GM12878 (cell line): Measurements from ENCODE around the gene MRPS23. TPM values are rescaled to one million over a fixed set of nuclear protein-coding genes. Genes with fewer than 3 reads are reported as not detected.

Source experiments
- ATAC-seq: fragments of 200-7000 bp; cut with Tn5 transposase; 3 replicates; pipeline ENCODE4 v1.9.1; 2020; ENCODE audit warnings: mild to moderate bottlenecking, moderate library complexity
- BruUV-seq: library from RNA; stranded (reverse); fragments of 400-500 nt; replicated peaks from 2 replicates; lab custom pipeline; 2021; lab: Mats Ljungman, UMichigan
- CTCF ChIA-PET: fragments of 300-600 bp; sonication (Branson Sonifier 250); formaldehyde crosslinking; extraction: SDS; loops from one replicate; lab custom pipeline; 2021; ENCODE audit warnings: inconsistent platforms; lab: Yijun Ruan, JAX
- POLR2A ChIA-PET: fragments of 350-600 bp; formaldehyde crosslinking; extraction: SDS; loops from one replicate; lab custom pipeline; 2021; ENCODE audit warnings: inconsistent platforms; lab: Charles Lee
- RAD21 ChIA-PET: fragments of 300-600 bp; sonication (Branson Sonifier 250); formaldehyde crosslinking; loops from one replicate; lab custom pipeline; 2023; ENCODE audit warnings: antibody characterized with exemption; ENCODE audit not compliant: unreplicated experiment; lab: Charles Lee
- SMC1A ChIA-PET: fragments of 300-600 bp; sonication (Branson Sonifier 250); formaldehyde crosslinking; loops from one replicate; lab custom pipeline; 2023; ENCODE audit not compliant: unreplicated experiment, uncharacterized antibody; lab: Charles Lee
- DNase-seq: peaks from one replicate; pipeline ENCODE4 v3.0.0-alpha.2; 2011; ENCODE audit warnings: low read depth, low spot score
- FAIRE-seq: peaks from 3 replicates; lab custom pipeline; 2011; peaks lifted over from hg19 to GRCh38; lab: Jason Lieb, UNC
- H2AFZ ChIP-seq: 2 replicates; pipeline ENCODE4 v1.6.0; 2011; ENCODE audit warnings: low read depth, low read length, control low read depth; ENCODE audit not compliant: control insufficient read depth
- H3K27ac ChIP-seq: 2 replicates; pipeline ENCODE4 v1.5.1; 2011; ENCODE audit warnings: control low read depth; ENCODE audit not compliant: control insufficient read depth, insufficient read depth
- H3K27me3 ChIP-seq, 2 experiments: replicated peaks in 1 of 2; 2 replicates each; pipeline versions ENCODE4 v1.6.0 to v1.6.1; 2011; ENCODE audit warnings: low read length in 1 of 2; ENCODE audit not compliant: control insufficient read depth in 2 of 2, insufficient read depth in 2 of 2
- H3K36me3 ChIP-seq, 2 experiments: 2 replicates each; pipeline ENCODE4 v1.5.1; 2011; ENCODE audit warnings: low read length in 1 of 2; ENCODE audit not compliant: control insufficient read depth in 2 of 2, insufficient read depth in 2 of 2
- H3K4me1 ChIP-seq: 2 replicates; pipeline ENCODE4 v1.6.1; 2011; ENCODE audit warnings: mild to moderate bottlenecking, low read length, moderate library complexity, mixed read lengths; ENCODE audit not compliant: control insufficient read depth, insufficient read depth
- H3K4me2 ChIP-seq: 2 replicates; pipeline ENCODE4 v1.6.0; 2011; ENCODE audit warnings: control low read depth; ENCODE audit not compliant: control insufficient read depth, insufficient read depth
- H3K4me3 ChIP-seq: fragments of 200-600 bp; sonication (generic); 2 replicates; pipeline ENCODE4 v1.5.1; 2016
- H3K79me2 ChIP-seq: 2 replicates; pipeline ENCODE4 v1.6.0; 2011; ENCODE audit warnings: low read length; ENCODE audit not compliant: control insufficient read depth, insufficient read depth
- H3K9ac ChIP-seq: 2 replicates; pipeline ENCODE4 v1.8.0; 2011; ENCODE audit warnings: low read length, control low read depth, mixed read lengths; ENCODE audit not compliant: control insufficient read depth, insufficient read depth
- H3K9me3 ChIP-seq: replicated peaks from 3 replicates; pipeline ENCODE4 v1.5.1; 2011; ENCODE audit warnings: mild to moderate bottlenecking, low read length; ENCODE audit not compliant: control insufficient read depth, insufficient read depth
- H4K20me1 ChIP-seq: 2 replicates; pipeline ENCODE4 v1.6.0; 2011; ENCODE audit not compliant: control insufficient read depth, insufficient read depth
- ASH2L ChIP-seq: fragments of 300-600, 200-600 bp; sonication (generic); IDR thresholded peaks from 2 replicates; pipeline ENCODE4 v1.6.1; 2017; ENCODE audit warnings: low read depth, mild to moderate bottlenecking, borderline replicate concordance
- CBX5 ChIP-seq: sonication (generic); IDR thresholded peaks from 2 replicates; pipeline ENCODE4 v1.6.1; 2016; ENCODE audit warnings: low read depth, moderate library complexity, mild to moderate bottlenecking, inconsistent platforms
- E2F8 ChIP-seq: fragments of 450-650 bp; IDR thresholded peaks from 2 replicates; pipeline ENCODE4 v1.6.1; 2018; ENCODE audit warnings: mild to moderate bottlenecking, low read depth, moderate library complexity; ENCODE audit not compliant: partially characterized antibody
- EED ChIP-seq: sonication (generic); IDR thresholded peaks from 2 replicates; pipeline ENCODE4 v1.6.1; 2016; ENCODE audit warnings: antibody characterized with exemption, low read depth
- IRF3 ChIP-seq: fragments of 450-650 bp; IDR thresholded peaks from 2 replicates; pipeline ENCODE4 v1.6.1; 2014; ENCODE audit warnings: mild to moderate bottlenecking
- KAT2A ChIP-seq: conservative IDR thresholded peaks from 2 replicates; pipeline ENCODE4 v1.6.1; 2011; ENCODE audit warnings: low read depth, low read length; ENCODE audit not compliant: control insufficient read depth
- MYC ChIP-seq: IDR thresholded peaks from 2 replicates; pipeline ENCODE4 v1.6.1; 2011; ENCODE audit warnings: mild to moderate bottlenecking, low read length, moderate library complexity, inconsistent platforms; ENCODE audit not compliant: insufficient read depth, insufficient replicate concordance, insufficient read length, severe bottlenecking
- NFYB ChIP-seq: IDR thresholded peaks from 2 replicates; pipeline ENCODE4 v1.6.1; 2011; ENCODE audit warnings: low read depth, mild to moderate bottlenecking, low read length, improper control_type of control experiment, moderate library complexity; ENCODE audit not compliant: insufficient read depth
- PBX3 ChIP-seq: IDR thresholded peaks from 2 replicates; pipeline ENCODE4 v1.6.1; 2011; ENCODE audit warnings: mild to moderate bottlenecking, low read depth, low read length, moderate library complexity; ENCODE audit not compliant: insufficient replicate concordance
- POLR2A ChIP-seq: IDR thresholded peaks from 2 replicates; pipeline ENCODE4 v1.6.1; 2011; ENCODE audit warnings: low read depth, mild to moderate bottlenecking, low read length
- SREBF1 ChIP-seq: IDR thresholded peaks from 2 replicates; pipeline ENCODE4 v1.6.1; 2012; ENCODE audit warnings: mild to moderate bottlenecking, low read length
- SUPT20H ChIP-seq: IDR thresholded peaks from 2 replicates; pipeline ENCODE4 v1.6.1; 2011; ENCODE audit warnings: low read depth, mild to moderate bottlenecking, low read length, moderate library complexity, borderline replicate concordance; ENCODE audit not compliant: control insufficient read depth
- USF1 ChIP-seq: IDR thresholded peaks from 2 replicates; pipeline ENCODE4 v1.6.1; 2011; ENCODE audit warnings: borderline replicate concordance, low read depth, mild to moderate bottlenecking, moderate library complexity, mixed read lengths, low read length; ENCODE audit not compliant: insufficient read depth; ENCODE audit errors: extremely low read length
- ZNF274 ChIP-seq: IDR thresholded peaks from one replicate; pipeline ENCODE4 v1.8.0; 2011; ENCODE audit not compliant: insufficient read length, insufficient read depth
- WGBS: methylation state at CpG from one replicate; pipeline ENCODE4 v1.1.6; 2016; ENCODE audit warnings: low lambda C conversion rate; ENCODE audit not compliant: insufficient replicate concordance, insufficient coverage; ENCODE audit errors: missing lambda C conversion rate; 5-methylcytosine and 5-hydroxymethylcytosine counted together
- in situ Hi-C: fragments of 300-500 bp; cut with MboI; formaldehyde crosslinking; loops from 9 replicates; pipeline ENCODE4 v1.14.3; 2018; ENCODE audit warnings: mixed read lengths
- intact Hi-C: fragments of 100-400 bp; cut with micrococcal nuclease; formaldehyde crosslinking; loops from one replicate; pipeline ENCODE4 v1.14.2; 2022; ENCODE audit not compliant: unreplicated experiment
- polyA plus RNA-seq, 11 experiments: library from polyadenylated mRNA; depleted of rRNA in 4 of 11; unstranded in 6 of 11; stranded (reverse) in 5 of 11; fragments of >200 nt; fragmentation: Nextera tagmentation in 4 of 11; fragmentation: Illumina TruSeq in 1 of 11; extraction: Ambion mirVana in 4 of 11; extraction: Trizol in 1 of 11; gene quantifications; 1 replicate in 1 of 11; 2 replicates in 10 of 11; pipeline versions ENCODE4 v1.2.1 to v1.2.3, GENCODE V29; 2011 to 2016; ENCODE audit warnings: inconsistent platforms in 2 of 11, missing spikeins in 2 of 11, low read depth in 1 of 11
- total RNA-seq, 4 experiments: library from RNA; depleted of rRNA in 3 of 4; stranded (reverse); fragments of >200 nt in 3 of 4; fragmentation: Illumina TruSeq in 1 of 4; extraction: Trizol in 1 of 4; gene quantifications; 2 replicates each; pipeline versions ENCODE4 v1.2.1 to v1.2.3, GENCODE V29; 2013 to 2021
- TF ChIP-seq, protein P1 (sequence below): fragments of 450-650 bp; formaldehyde crosslinking; IDR thresholded peaks from 2 replicates; pipeline ENCODE4 v1.4.0; 2022; ENCODE audit warnings: mild to moderate bottlenecking, moderate library complexity

MRPS23 gene
- total and polyA plus RNA-seq, 10 of the 15 experiments (the other 5 are each of a cell fraction or from before 2014, with no cell fraction given), result 65.3 to 237 (median 87.9) TPM

GRCh38 chr17:57819285-57819684 lies 30.6 kb downstream of the MRPS23 start:
- no peak overlapping the region for H3K9ac ChIP-seq
- H3K27ac ChIP-seq, result no peak overlapping the region
- ChIA-PET CTCF (interaction anchor here (7.2 kb wide), 1 partner anchor 12 kb away, joined by 55 read pairs; no protein-coding TSS in a partner anchor), POLR2A (no interaction called here), RAD21 (no interaction called here), SMC1A (no interaction called here)
- in situ Hi-C loops, result no loop called here
- BruUV-seq, result no TSS peak
- DNase-seq, result no peak
- H3K4me1 ChIP-seq, result no peaks in the 10 kb centered on the region
- no peak for FAIRE-seq
- 29% methylated on average over 2 of the region's 2 CpGs for WGBS
- H3K4me2 ChIP-seq, result no peak overlapping the region
- H3K36me3 ChIP-seq, result no peaks in the 10 kb centered on the region
- no peak for ATAC-seq
- H3K27me3 ChIP-seq, result no peaks in the 10 kb centered on the region; a peak in 1 of 4 replicates
- no peak overlapping the region for H3K4me3 ChIP-seq
- H4K20me1 ChIP-seq, result no peaks in the 10 kb centered on the region
- intact Hi-C loops, result no loop called here
- H3K79me2 ChIP-seq, result no peaks in the 10 kb centered on the region
- no peak overlapping the region for H2AFZ ChIP-seq
- H3K9me3 ChIP-seq, result no peaks in the 10 kb centered on the region
- TF ChIP-seq CBX5, result no peak
- TF ChIP-seq, protein P1, sequence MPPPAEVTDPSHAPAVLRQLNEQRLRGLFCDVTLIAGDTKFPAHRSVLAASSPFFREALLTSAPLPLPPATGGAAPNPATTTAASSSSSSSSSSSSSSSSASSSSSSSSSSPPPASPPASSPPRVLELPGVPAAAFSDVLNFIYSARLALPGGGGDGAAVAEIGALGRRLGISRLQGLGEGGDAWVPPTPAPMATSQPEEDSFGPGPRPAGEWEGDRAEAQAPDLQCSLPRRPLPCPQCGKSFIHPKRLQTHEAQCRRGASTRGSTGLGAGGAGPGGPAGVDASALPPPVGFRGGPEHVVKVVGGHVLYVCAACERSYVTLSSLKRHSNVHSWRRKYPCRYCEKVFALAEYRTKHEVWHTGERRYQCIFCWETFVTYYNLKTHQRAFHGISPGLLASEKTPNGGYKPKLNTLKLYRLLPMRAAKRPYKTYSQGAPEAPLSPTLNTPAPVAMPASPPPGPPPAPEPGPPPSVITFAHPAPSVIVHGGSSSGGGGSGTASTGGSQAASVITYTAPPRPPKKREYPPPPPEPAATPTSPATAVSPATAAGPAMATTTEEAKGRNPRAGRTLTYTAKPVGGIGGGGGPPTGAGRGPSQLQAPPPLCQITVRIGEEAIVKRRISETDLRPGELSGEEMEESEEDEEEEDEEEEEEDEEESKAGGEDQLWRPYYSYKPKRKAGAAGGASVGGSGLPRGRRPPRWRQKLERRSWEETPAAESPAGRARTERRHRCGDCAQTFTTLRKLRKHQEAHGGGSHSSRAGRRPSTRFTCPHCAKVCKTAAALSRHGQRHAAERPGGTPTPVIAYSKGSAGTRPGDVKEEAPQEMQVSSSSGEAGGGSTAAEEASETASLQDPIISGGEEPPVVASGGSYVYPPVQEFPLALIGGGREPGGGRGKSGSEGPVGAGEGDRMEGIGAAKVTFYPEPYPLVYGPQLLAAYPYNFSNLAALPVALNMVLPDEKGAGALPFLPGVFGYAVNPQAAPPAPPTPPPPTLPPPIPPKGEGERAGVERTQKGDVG, result no peak
- TF ChIP-seq EED, result no peak
- no peak for TF ChIP-seq KAT2A
- no peak for TF ChIP-seq NFYB
- TF ChIP-seq POLR2A, result no peak
- TF ChIP-seq E2F8, result no peak
- no peak for TF ChIP-seq ZNF274
- no peak for TF ChIP-seq IRF3
- TF ChIP-seq MYC, result no peak
- no peak for TF ChIP-seq ASH2L
- no peak for TF ChIP-seq USF1
- TF ChIP-seq SUPT20H, result no peak
- no peak for TF ChIP-seq SREBF1
- no peak for TF ChIP-seq PBX3
